Peyer's patch (tissue), 4 donors: ENCODE results near the gene OR2D2. TPM values are rescaled to one million over a fixed set of nuclear protein-coding genes. Genes with fewer than 3 reads are reported as not detected.

Experiments used
- DNase-seq, 3 donors: peaks; one replicate each; pipeline ENCODE4 v3.0.0-alpha.2; 2017 to 2019
- H3K27ac ChIP-seq, 4 donors: fragments of 200-600 bp; sonication (generic); one replicate each; pipeline ENCODE4 v1.5.1; 2016 to 2019
- H3K27me3 ChIP-seq, 2 donors: fragments of 200-600 bp; sonication (generic); one replicate each; pipeline ENCODE4 v1.5.1; 2019
- H3K36me3 ChIP-seq, 3 donors: fragments of 200-600 bp; sonication (generic); one replicate each; pipeline ENCODE4 v1.5.1; 2016 to 2019
- H3K4me1 ChIP-seq, 4 donors: fragments of 200-600 bp; sonication (generic); one replicate each; pipeline ENCODE4 v1.5.1; 2016 to 2019
- H3K4me3 ChIP-seq, 4 donors: fragments of 200-600 bp; sonication (generic); 1 replicate in 3 of 4; 2 replicates in 1 of 4; pipeline ENCODE4 v1.5.1; 2016 to 2019; ENCODE audit warnings: mild to moderate bottlenecking in 1 of 4
- H3K9me3 ChIP-seq, 4 donors: fragments of 200-600 bp; sonication (generic); one replicate each; pipeline ENCODE4 v1.5.1; 2016 to 2019; ENCODE audit warnings: mild to moderate bottlenecking in 1 of 4
- CTCF ChIP-seq, 6 experiments: fragments of 450-650 bp in 4 of 6; fragments of 200-600 bp in 2 of 6; sonication (generic) in 1 of 6; IDR thresholded peaks; one replicate each; pipeline ENCODE4 v1.5.1; 2017 to 2019; ENCODE audit warnings: antibody characterized with exemption in 6 of 6, mild to moderate bottlenecking in 3 of 6, moderate library complexity in 1 of 6
- POLR2A ChIP-seq, 2 donors: fragments of 450-650 bp; IDR thresholded peaks; one replicate each; pipeline ENCODE4 v1.5.1; 2017; ENCODE audit warnings: antibody characterized with exemption in 2 of 2, mild to moderate bottlenecking in 2 of 2, moderate library complexity in 2 of 2
- total RNA-seq, 4 donors: library from RNA; depleted of rRNA; stranded (reverse); fragments of >200 nt; gene quantifications; one replicate each; pipeline ENCODE4 v1.1.0, GENCODE V29; 2016

Gene OR2D2
- total RNA-seq, 4 donors from 2014 or later = 0.80 to 2.0 TPM; not detected in 2

DNA sequence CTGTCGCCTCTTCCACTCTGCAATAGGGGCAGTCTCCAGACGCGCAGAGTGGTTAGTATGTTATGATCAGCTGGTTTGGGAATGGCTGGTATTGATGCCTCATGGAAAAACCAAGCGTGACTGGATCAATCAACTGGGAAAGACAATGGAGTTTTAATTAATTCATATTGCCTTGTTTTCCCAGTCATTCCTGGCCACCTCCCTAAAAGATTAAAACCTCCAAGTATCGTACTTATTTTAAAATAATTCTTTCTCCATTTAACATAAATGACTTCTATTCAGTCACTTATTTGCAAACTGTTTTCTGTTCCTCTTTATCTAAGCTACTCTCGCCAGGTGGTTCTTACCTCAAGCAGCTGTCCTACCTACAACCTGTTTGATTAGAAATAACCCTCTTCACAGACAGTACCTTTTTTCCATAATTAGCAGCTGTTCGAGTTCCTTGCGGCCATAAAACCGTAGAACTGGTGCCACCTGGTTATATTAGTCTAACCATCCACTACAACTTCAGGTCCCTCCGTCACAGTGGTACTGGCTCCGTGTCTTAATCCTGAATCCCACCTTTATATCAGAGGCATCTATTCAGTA lies 34.8 kb upstream of the OR2D2 start:
- TF ChIP-seq POLR2A (IDR thresholded peaks at IDR 0.05) (no peak), CTCF (IDR thresholded peaks at IDR 0.05) (no peak)
- peak in 2 of 3 donors; percentile 41 to 49 for DNase-seq
- peak overlapping the region; percentile 56 to 92 (median 61) for H3K4me3 ChIP-seq
- peaks cover 0 to 7% (median 2%) of the 10 kb centered on the region in 4 donors for H3K4me1 ChIP-seq
- no peaks in the 10 kb centered on the region for H3K36me3 ChIP-seq
- no peaks in the 10 kb centered on the region for H3K9me3 ChIP-seq
- H3K27me3 ChIP-seq = no peaks in the 10 kb centered on the region
- peak overlapping the region; percentile 24 to 85 (median 62) for H3K27ac ChIP-seq

DNA sequence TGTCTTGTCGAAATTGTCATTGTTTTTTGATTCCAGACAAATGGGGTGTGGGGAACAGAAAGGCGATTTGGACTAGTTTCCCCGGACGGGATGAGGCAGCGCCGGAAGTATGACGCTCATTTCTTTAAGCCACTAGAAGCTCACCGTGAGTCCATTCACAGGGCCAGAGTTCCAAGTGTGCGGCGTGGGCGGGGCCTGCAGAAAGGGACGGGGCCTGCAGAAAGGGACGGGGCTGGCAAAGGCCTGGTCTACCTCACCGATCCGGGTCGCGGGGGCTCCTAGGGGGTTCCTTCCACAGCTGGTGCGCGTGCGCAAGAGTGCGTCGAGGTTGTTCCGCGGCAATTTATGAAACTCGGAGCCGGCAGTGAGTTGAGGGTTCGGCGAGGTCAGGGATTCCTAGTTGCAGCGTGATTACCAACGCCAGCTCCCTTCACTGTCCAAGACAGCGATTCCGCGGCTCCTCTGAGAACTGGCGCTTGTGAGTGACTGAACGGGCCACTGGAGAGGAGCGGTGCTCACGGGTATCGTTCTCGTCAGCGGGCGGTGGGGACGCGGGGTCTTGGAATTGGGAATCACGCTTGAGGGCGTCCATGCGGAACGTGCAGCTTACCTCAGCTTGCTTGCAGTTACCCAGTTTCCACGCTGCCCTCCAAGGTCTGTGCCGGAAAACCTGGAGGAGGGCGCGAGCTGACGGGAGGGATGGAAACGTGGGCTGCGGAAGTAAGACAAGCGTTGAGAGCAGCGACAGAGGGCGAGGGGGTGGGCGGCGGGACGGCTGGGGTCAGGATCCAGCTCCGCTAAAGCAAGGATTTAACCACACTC lies 34.1 kb upstream of the OR2D2 start, which contains the start of gene ZNF215:
Gene ZNF215, plus strand, starts transcription at position 219 of the 822 bp plus-strand sequence. CDS start 5,847 bp downstream, outside the sequence.
- no peaks in the 10 kb centered on the region for H3K9me3 ChIP-seq
- no peaks in the 10 kb centered on the region for H3K27me3 ChIP-seq
- peak within 1 kb of the TSS; percentile 56 to 92 (median 61) for H3K4me3 ChIP-seq
- TF ChIP-seq POLR2A (IDR thresholded peaks at IDR 0.05) (no peak), CTCF (IDR thresholded peaks at IDR 0.05) (no peak)
- H3K4me1 ChIP-seq = peaks cover 0 to 7% (median 2%) of the 10 kb centered on the region in 4 donors
- peak; percentile 73 to 91 (median 86) for DNase-seq
- H3K36me3 ChIP-seq = no peaks in the 10 kb centered on the region
- peak within 1 kb of the TSS; percentile 24 to 85 (median 62) for H3K27ac ChIP-seq

DNA sequence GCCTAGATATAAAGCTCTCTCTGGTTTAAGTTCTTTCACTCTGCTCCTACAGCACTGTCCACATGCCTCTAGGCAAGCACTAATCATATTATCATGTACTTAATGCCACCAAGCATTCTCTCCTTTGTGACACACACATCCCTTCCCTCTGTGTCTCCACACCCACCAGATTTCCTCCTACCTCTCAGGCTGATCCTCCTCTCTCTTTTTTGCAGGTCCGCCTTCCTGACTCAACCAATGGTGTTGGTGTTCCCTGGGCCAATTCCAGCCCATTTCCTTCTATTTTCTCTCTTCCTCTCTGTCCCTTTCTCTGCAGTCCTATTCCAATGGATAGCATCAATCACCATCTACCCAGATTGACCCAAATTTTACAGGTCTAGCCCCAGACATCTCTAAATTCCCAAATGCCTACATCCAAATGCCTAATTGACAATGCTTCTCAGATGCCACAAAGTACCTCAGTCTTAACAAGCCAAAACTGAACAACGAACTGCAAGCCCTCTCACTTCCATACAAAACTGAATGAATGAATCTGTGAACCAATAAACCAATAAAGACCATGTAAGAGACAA lies 33.4 kb upstream of the OR2D2 start:
- Histone ChIP-seq H3K36me3 (no peaks in the 10 kb centered on the region), H3K27me3 (no peaks in the 10 kb centered on the region), H3K4me1 (peaks cover 0 to 7% (median 2%) of the 10 kb centered on the region in 4 donors), H3K4me3 (peak overlapping the region; percentile 56 to 92 (median 61)), H3K9me3 (no peaks in the 10 kb centered on the region), H3K27ac (peak overlapping the region in 3 of 4 donors; percentile 24 to 85 (median 68))
- DNase-seq = no peak
- TF ChIP-seq CTCF (IDR thresholded peaks at IDR 0.05) (no peak), POLR2A (IDR thresholded peaks at IDR 0.05) (no peak)

DNA sequence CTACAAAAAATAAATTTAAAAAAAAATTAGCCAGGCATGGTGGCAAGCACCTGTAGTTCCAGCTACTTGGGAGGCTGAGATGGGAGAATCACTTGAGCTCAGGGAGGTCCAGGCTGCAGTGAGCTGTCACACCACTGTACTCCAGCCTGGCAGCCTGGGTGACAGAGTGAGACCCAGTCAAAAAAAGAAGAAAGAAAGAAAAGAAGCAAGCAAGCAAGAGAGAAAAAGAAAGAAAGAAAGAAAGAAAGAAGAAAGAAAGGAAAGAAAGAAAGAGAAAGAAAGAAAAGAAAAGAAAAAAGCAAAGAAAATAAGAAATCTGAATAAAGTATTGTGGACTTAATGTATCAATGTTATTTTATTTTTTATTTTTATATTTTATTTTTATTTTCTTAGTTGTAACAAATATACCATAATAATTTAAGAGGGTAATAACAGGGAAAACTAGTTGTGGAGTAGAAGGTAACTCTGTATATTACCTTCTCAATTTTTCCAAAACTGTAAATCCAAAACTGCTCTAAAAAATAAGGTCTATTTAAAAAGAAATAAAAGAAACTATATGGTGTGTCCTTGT lies 32.8 kb upstream of the OR2D2 start:
- no peak for DNase-seq
- TF ChIP-seq CTCF (IDR thresholded peaks at IDR 0.05) = no peak
- TF ChIP-seq POLR2A (IDR thresholded peaks at IDR 0.05) = no peak
- no peak overlapping the region for H3K27ac ChIP-seq
- no peaks in the 10 kb centered on the region for H3K9me3 ChIP-seq
- no peaks in the 10 kb centered on the region for H3K27me3 ChIP-seq
- peaks cover 0 to 7% (median 2%) of the 10 kb centered on the region in 4 donors for H3K4me1 ChIP-seq
- H3K36me3 ChIP-seq = no peaks in the 10 kb centered on the region
- no peak overlapping the region for H3K4me3 ChIP-seq

DNA sequence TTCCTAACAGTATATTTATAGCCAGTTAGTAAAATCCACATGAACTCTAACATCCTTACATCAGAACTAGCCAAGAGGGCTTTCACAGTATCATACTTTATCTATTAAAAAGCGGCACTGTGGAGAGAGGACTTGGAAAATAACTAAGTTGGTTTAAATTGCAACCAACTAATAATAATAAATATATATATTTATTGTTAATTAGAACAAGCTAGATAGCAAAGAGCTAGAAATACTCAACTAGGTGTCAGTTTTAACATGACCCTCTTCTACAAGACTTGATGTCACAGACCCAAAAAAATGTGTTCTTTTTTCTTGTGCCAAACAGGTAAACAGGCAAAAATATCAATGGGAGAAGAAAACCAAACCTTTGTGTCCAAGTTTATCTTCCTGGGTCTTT lies 28.4 kb upstream of the OR2D2 start, which contains the start of gene OR2D3:
Gene OR2D3, plus strand, starts transcription at position 301 of the 400 bp plus-strand sequence. Its CDS starts 0 bp downstream, at position 301.
- TF ChIP-seq POLR2A (IDR thresholded peaks at IDR 0.05) = no peak
- TF ChIP-seq CTCF (IDR thresholded peaks at IDR 0.05) = no peak
- Histone ChIP-seq H3K27ac (no peak within 1 kb of the TSS), H3K4me3 (no peak within 1 kb of the TSS), H3K27me3 (no peaks in the 10 kb centered on the region), H3K4me1 (no peaks in the 10 kb centered on the region), H3K36me3 (no peaks in the 10 kb centered on the region), H3K9me3 (no peaks in the 10 kb centered on the region)
- no peak for DNase-seq
